B cell (primary cell): ENCODE measurements around the gene NOSIP. TPM values are rescaled to one million over a fixed set of nuclear protein-coding genes. Genes with fewer than 3 reads are reported as not detected.

Experiments used
- ATAC-seq: fragments of 200-7000 bp; cut with Tn5 transposase; one replicate; pipeline ENCODE4 v1.10.0; 2021; ENCODE audit warnings: low read depth, mild to moderate bottlenecking, moderate number of reproducible peaks, moderate library complexity
- CTCF ChIA-PET: fragments of 350-600 bp; sonication (Branson Sonifier 250); formaldehyde crosslinking; loops from one replicate; lab custom pipeline; 2021; ENCODE audit warnings: antibody characterized with exemption, inconsistent platforms; lab: Charles Lee
- POLR2A ChIA-PET: fragments of 350-600 bp; sonication (Branson Sonifier 250); formaldehyde crosslinking; loops from one replicate; lab custom pipeline; 2021; ENCODE audit warnings: antibody characterized with exemption; lab: Charles Lee
- DNase-seq: peaks from one replicate; pipeline ENCODE4 v3.0.0; 2013
- H2AFZ ChIP-seq: 2 replicates; pipeline ENCODE4 v1.6.1; 2012; ENCODE audit warnings: mild to moderate bottlenecking, low read depth, low read length; ENCODE audit not compliant: insufficient read depth, poor library complexity, severe bottlenecking
- H3K27ac ChIP-seq, 2 donors: 1 replicate in 1 of 2; 2 replicates in 1 of 2; pipeline ENCODE4 v1.5.1; 2012 to 2013; ENCODE audit warnings: low read length in 2 of 2, mild to moderate bottlenecking in 2 of 2, moderate library complexity in 1 of 2
- H3K27me3 ChIP-seq, 4 experiments: fragments of 200-600 bp in 1 of 4; sonication (generic) in 1 of 4; replicated peaks in 1 of 4; 1 replicate in 2 of 4; 2 replicates in 2 of 4; pipeline versions ENCODE4 v1.6.1 to v1.7.0; 2013 to 2016; ENCODE audit warnings: low read length in 3 of 4, mild to moderate bottlenecking in 2 of 4, mixed read lengths in 1 of 4, moderate library complexity in 1 of 4; ENCODE audit not compliant: insufficient read depth in 4 of 4, control insufficient read depth in 3 of 4; ENCODE audit errors: control extremely low read depth in 1 of 4
- H3K36me3 ChIP-seq, 2 experiments: replicated peaks in 1 of 2; 1 replicate in 1 of 2; 2 replicates in 1 of 2; pipeline versions ENCODE4 v1.6.1 to v1.7.1; 2013; ENCODE audit warnings: low read length in 1 of 2; ENCODE audit not compliant: insufficient read depth in 2 of 2, control insufficient read depth in 1 of 2; ENCODE audit errors: control extremely low read depth in 1 of 2, extremely low read depth in 1 of 2
- H3K4me1 ChIP-seq, 2 donors: fragments of 200-600 bp in 1 of 2; sonication (generic) in 1 of 2; 1 replicate in 1 of 2; 2 replicates in 1 of 2; pipeline versions ENCODE4 v1.5.1 to v1.6.1; 2013 to 2017; ENCODE audit warnings: low read length in 2 of 2; ENCODE audit not compliant: control insufficient read depth in 2 of 2, insufficient read depth in 2 of 2
- H3K4me2 ChIP-seq: replicated peaks from 2 replicates; pipeline ENCODE3; 2012; ENCODE audit warnings: mild to moderate bottlenecking, low read depth, low read length; ENCODE audit not compliant: poor library complexity, severe bottlenecking
- H3K4me3 ChIP-seq, 5 experiments: fragments of 200-600 bp in 1 of 5; sonication (generic) in 1 of 5; 1 replicate in 3 of 5; 2 replicates in 2 of 5; pipeline versions ENCODE4 v1.5.1 to v1.7.0; 2011 to 2016; ENCODE audit warnings: low read length in 4 of 5, mild to moderate bottlenecking in 4 of 5, low read depth in 2 of 5, control low read depth in 1 of 5, moderate library complexity in 1 of 5; ENCODE audit not compliant: insufficient read depth in 1 of 5; ENCODE audit errors: control extremely low read depth in 1 of 5, extremely low read depth in 1 of 5
- H3K79me2 ChIP-seq: fragments of 200-600 bp; sonication (generic); one replicate; pipeline ENCODE4 v1.6.0; 2016; ENCODE audit warnings: low read length; ENCODE audit not compliant: control insufficient read depth, insufficient read depth
- H3K9ac ChIP-seq: fragments of 200-600 bp; sonication (generic); 2 replicates; pipeline ENCODE4 v1.6.1; 2017; ENCODE audit warnings: mild to moderate bottlenecking, low read length, moderate library complexity
- H3K9me3 ChIP-seq, 3 donors: one replicate each; pipeline versions ENCODE4 v1.6.1 to v1.7.1; 2013; ENCODE audit warnings: low read length in 2 of 3; ENCODE audit not compliant: control insufficient read depth in 2 of 3, insufficient read depth in 1 of 3; ENCODE audit errors: control extremely low read depth in 1 of 3
- H4K20me1 ChIP-seq: 2 replicates; pipeline ENCODE4 v1.6.0; 2012; ENCODE audit warnings: mild to moderate bottlenecking, low read length; ENCODE audit not compliant: insufficient read depth, control insufficient read depth, poor library complexity, severe bottlenecking
- H3K27ac Mint-ChIP-seq: one replicate; pipeline ENCODE4 v1.8.0; 2021; ENCODE audit warnings: mixed read lengths
- H3K27me3 Mint-ChIP-seq: one replicate; pipeline ENCODE4 v1.8.0; 2021; ENCODE audit warnings: mixed read lengths
- H3K4me1 Mint-ChIP-seq: one replicate; pipeline ENCODE4 v1.8.0; 2021; ENCODE audit warnings: mixed read lengths
- H3K4me3 Mint-ChIP-seq: one replicate; pipeline ENCODE4 v1.8.0; 2021; ENCODE audit warnings: mixed read lengths
- H3K9me3 Mint-ChIP-seq: one replicate; pipeline ENCODE4 v1.8.0; 2022; ENCODE audit warnings: mixed read lengths; ENCODE audit not compliant: insufficient read depth
- CTCF ChIP-seq: fragments of 200-600 bp; IDR thresholded peaks from one replicate; pipeline ENCODE4 v1.8.0; 2022; ENCODE audit warnings: antibody characterized with exemption, mild to moderate bottlenecking
- EZH2 ChIP-seq: IDR thresholded peaks from 2 replicates; pipeline ENCODE4 v1.6.1; 2012; ENCODE audit warnings: borderline replicate concordance, low read depth, mild to moderate bottlenecking, moderate library complexity, low read length; ENCODE audit not compliant: insufficient read depth, poor library complexity, severe bottlenecking
- WGBS: methylation state at CpG from one replicate; pipeline ENCODE4 v1.1.5; 2013; ENCODE audit warnings: missing lambda C conversion rate; ENCODE audit not compliant: insufficient coverage; 5-methylcytosine and 5-hydroxymethylcytosine counted together
- intact Hi-C: fragments of 100-400 bp; cut with micrococcal nuclease; formaldehyde crosslinking; loops from one replicate; pipeline ENCODE4 v1.10.0; 2022
- polyA plus RNA-seq: library from polyadenylated mRNA; depleted of rRNA; stranded (reverse); fragments of >200 nt; gene quantifications from 2 replicates; pipeline ENCODE4 v1.2.3, GENCODE V29; 2012
- total RNA-seq, 2 donors: library from RNA; stranded (reverse); fragments of 120-200 nt in 1 of 2; gene quantifications; 1 replicate in 1 of 2; 2 replicates in 1 of 2; pipeline versions ENCODE4 v1.2.3 to v1.2.4, GENCODE V29; 2013 to 2022

The NOSIP gene
- total and polyA plus RNA-seq, 2 donors (not counting 1 experiment from before 2014, with no cell fraction given), result 55.5 to 135 TPM

- Mint-ChIP-seq H3K4me3 (peak overlapping the region; percentile 84), H3K9me3 (no peaks in the 10 kb centered on the region), H3K4me1 (peaks cover 27% of the 10 kb centered on the region), H3K27ac (peak overlapping the region; percentile 86), H3K27me3 (no peaks in the 10 kb centered on the region)
- peak overlapping the region; percentile 55 to 60 for H3K27ac ChIP-seq
- peak overlapping the region in 4 of 5 experiments; percentile 69 to 85 (median 76) for H3K4me3 ChIP-seq
- peaks cover 0 to 23% of the 10 kb centered on the region in 2 experiments for H3K36me3 ChIP-seq
- no peak for TF ChIP-seq CTCF
- no peak for TF ChIP-seq EZH2
- peaks cover 67% of the 10 kb centered on the region for H4K20me1 ChIP-seq
- WGBS, result 10% methylated on average over 25 of the region's 27 CpGs
- intact Hi-C loops, result loop anchor here (1.0 to 5.0 kb wide), 2 partner anchors 83 to 1336 kb away; partner anchors contain the start of gene CARD8
- H3K9me3 ChIP-seq, result no peaks in the 10 kb centered on the region
- peak; percentile 91 for DNase-seq
- H3K79me2 ChIP-seq, result peaks cover 67% of the 10 kb centered on the region
- no peaks in the 10 kb centered on the region for H3K27me3 ChIP-seq
- H3K4me1 ChIP-seq, result peaks cover 16 to 26% of the 10 kb centered on the region in 2 donors
- H2AFZ ChIP-seq, result peak overlapping the region; percentile 57
- H3K9ac ChIP-seq, result peak overlapping the region; percentile 82
- peak overlapping the region; percentile 89 for H3K4me2 ChIP-seq
- ChIA-PET CTCF (interaction anchor here (0.6 to 1.2 kb wide), 4 partner anchors 12 to 472 kb away, joined by 3 to 5 read pairs (median 4); partner anchors contain the start of gene PRRG2), POLR2A (interaction anchor here (0.5 to 1.7 kb wide), 10 partner anchors 13 to 120 kb away, joined by 3 to 13 read pairs (median 4); partner anchors contain the start of genes NOSIP, PRMT1, RPL13A and RRAS)
- ATAC-seq, result peak; percentile 35
Measured at GRCh38 chr19:49593233-49594113, 13.1 kb upstream of the NOSIP start.
